Measurements from ENCODE around the gene RRAS2. TPM values are rescaled to one million over a fixed set of nuclear protein-coding genes. Genes with fewer than 3 reads are reported as not detected.

Gene RRAS2
- total RNA-seq, 1 donor from 2014 or later: 51.9 TPM

- TF ChIP-seq CTCF (IDR thresholded peaks at IDR 0.05; ENCODE audit: unreplicated experiment): no peak
- Mint-ChIP-seq H3K27ac (no peak overlapping the region), H3K9me3 (no peaks in the 10 kb centered on the region), H3K4me3 (no peak overlapping the region), H3K27me3 (ENCODE audit: low read depth) (peaks cover 3% of the 10 kb centered on the region), H3K36me3 (no peaks in the 10 kb centered on the region), H3K4me1 (peaks cover 11% of the 10 kb centered on the region)
- DNase-seq (ENCODE audit: low spot score in 2 of 2, unreplicated experiment in 2 of 2): no peak
Measured at GRCh38 chr11:14393889-14394288, 34.9 kb upstream of the RRAS2 start.

- no peak for TF ChIP-seq CTCF (IDR thresholded peaks at IDR 0.05; ENCODE audit: unreplicated experiment)
- Mint-ChIP-seq H3K27ac (no peak overlapping the region), H3K36me3 (no peaks in the 10 kb centered on the region)
Measured at GRCh38 chr11:14393129-14393528, 34.1 kb upstream of the RRAS2 start.

GRCh38 chr11:14390669-14391068, 31.7 kb upstream of the RRAS2 start:
- H3K27me3 Mint-ChIP-seq (ENCODE audit: low read depth): peaks cover 15% of the 10 kb centered on the region
- H3K4me1 Mint-ChIP-seq: no peaks in the 10 kb centered on the region
- H3K9me3 Mint-ChIP-seq: no peaks in the 10 kb centered on the region

More at GRCh38 chr11:14393129-14393528, 34.1 kb upstream of the RRAS2 start:
- Mint-ChIP-seq H3K9me3 (no peaks in the 10 kb centered on the region), H3K27me3 (ENCODE audit: low read depth) (peaks cover 9% of the 10 kb centered on the region), H3K4me3 (no peak overlapping the region), H3K4me1 (peaks cover 6% of the 10 kb centered on the region)
- DNase-seq (ENCODE audit: low spot score in 2 of 2, unreplicated experiment in 2 of 2): no peak

GRCh38 chr11:14388352-14388751, 29.4 kb upstream of the RRAS2 start:
- Mint-ChIP-seq H3K27me3 (ENCODE audit: low read depth) (peaks cover 18% of the 10 kb centered on the region), H3K36me3 (no peaks in the 10 kb centered on the region), H3K9me3 (no peaks in the 10 kb centered on the region), H3K27ac (no peak overlapping the region), H3K4me1 (no peaks in the 10 kb centered on the region), H3K4me3 (no peak overlapping the region)
- no peak for DNase-seq (ENCODE audit: low spot score in 2 of 2, unreplicated experiment in 2 of 2)
- no peak for TF ChIP-seq CTCF (IDR thresholded peaks at IDR 0.05; ENCODE audit: unreplicated experiment)

More at GRCh38 chr11:14390669-14391068, 31.7 kb upstream of the RRAS2 start:
- no peak overlapping the region for H3K27ac Mint-ChIP-seq
- no peak overlapping the region for H3K4me3 Mint-ChIP-seq
- H3K36me3 Mint-ChIP-seq: no peaks in the 10 kb centered on the region
- DNase-seq (ENCODE audit: low spot score in 2 of 2, unreplicated experiment in 2 of 2): no peak
- TF ChIP-seq CTCF (IDR thresholded peaks at IDR 0.05; ENCODE audit: unreplicated experiment): no peak

GRCh38 chr11:14386895-14387480, 28.0 kb upstream of the RRAS2 start:
- TF ChIP-seq CTCF (IDR thresholded peaks at IDR 0.05; ENCODE audit: unreplicated experiment): no peak
- H3K4me3 Mint-ChIP-seq: no peak overlapping the region
- peaks cover 30% of the 10 kb centered on the region for H3K27me3 Mint-ChIP-seq (ENCODE audit: low read depth)
- H3K9me3 Mint-ChIP-seq: no peaks in the 10 kb centered on the region
- no peak overlapping the region for H3K27ac Mint-ChIP-seq
- H3K36me3 Mint-ChIP-seq: no peaks in the 10 kb centered on the region
- no peaks in the 10 kb centered on the region for H3K4me1 Mint-ChIP-seq
- peak in 1 of 2 experiments; percentile 40 for DNase-seq (ENCODE audit: low spot score in 2 of 2, unreplicated experiment in 2 of 2)
